Measurements from ENCODE around the gene CCL26.
"Not testable (repeated sequence)": the region's sequence is repeated elsewhere in the genome, so short reads cannot be mapped to it uniquely, and the experiment has no call there.

Gene CCL26

GRCh38 chr7:75722373-75722772, 49.6 kb downstream of the CCL26 start:
- TF ChIP-seq CTCF (conservative IDR thresholded peaks at IDR 0.05): no peak
- H3K27ac ChIP-seq: no peak overlapping the region

- not testable (repeated sequence) for H3K27ac ChIP-seq
Observed at GRCh38 chr7:75721922-75722321, 50.1 kb downstream of the CCL26 start.

- H3K27ac ChIP-seq: no peak overlapping the region; the same call in 1 of the 2 replicates
- TF ChIP-seq CTCF (conservative IDR thresholded peaks at IDR 0.05): no peak
Observed at GRCh38 chr7:75721426-75721825, 50.6 kb downstream of the CCL26 start.

GRCh38 chr7:75719626-75720025, 52.4 kb downstream of the CCL26 start:
- peak overlapping the region; percentile 70 for H3K27ac ChIP-seq
- no peak for TF ChIP-seq CTCF (conservative IDR thresholded peaks at IDR 0.05)
